ENCODE data around the gene ETV6. TPM values are rescaled to one million over a fixed set of nuclear protein-coding genes. Genes with fewer than 3 reads are reported as not detected.

ETV6 gene
- total RNA-seq, 2 experiments from 2014 or later, result 17.1 to 19.3 TPM

DNA sequence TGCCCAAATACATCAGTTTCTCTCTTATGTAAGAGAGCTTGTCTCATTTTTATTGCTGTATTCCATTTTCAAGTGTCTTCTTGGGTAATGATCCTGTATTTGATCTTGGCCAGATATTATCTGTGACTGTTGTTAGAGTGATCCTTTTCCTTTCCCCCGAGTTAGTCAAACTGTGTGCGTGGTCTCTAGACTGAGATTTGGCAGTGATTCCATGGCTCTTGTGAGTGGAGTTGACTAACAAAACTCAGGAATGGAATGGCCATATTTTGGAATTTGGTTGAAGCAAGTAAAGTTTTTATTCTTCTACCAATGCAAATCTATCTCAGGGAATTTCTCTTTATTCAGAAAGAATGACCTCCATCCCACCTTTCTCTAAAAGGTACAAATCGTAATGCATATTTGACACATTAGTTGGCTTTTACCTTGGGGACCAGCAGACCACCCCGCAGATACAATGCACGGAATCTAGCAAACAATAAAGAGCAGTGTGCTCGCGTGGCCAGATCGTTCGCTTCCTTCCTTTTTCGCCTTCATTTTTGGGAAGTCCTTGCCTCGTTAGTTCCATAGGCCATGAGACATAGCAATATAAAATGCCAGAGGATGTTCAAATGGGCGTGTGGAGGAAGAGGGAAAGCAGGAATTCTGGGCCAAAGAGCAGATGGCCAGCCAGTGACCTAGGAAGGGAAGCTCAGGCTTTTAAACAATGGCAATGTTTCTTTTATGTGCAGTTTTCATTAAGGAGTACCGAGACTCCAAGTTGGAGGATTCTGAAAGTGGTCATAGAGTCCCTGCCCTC lies 24.4 kb downstream of the ETV6 start:
- Histone ChIP-seq H4K20me1 (ENCODE audit: insufficient read depth, low read length) (no peaks in the 10 kb centered on the region), H3K9me3 (ENCODE audit: low read length) (no peaks in the 10 kb centered on the region), H3K4me2 (ENCODE audit: low read length) (no peak overlapping the region), H2AFZ (ENCODE audit: low read length) (no peak overlapping the region), H3K79me2 (ENCODE audit: insufficient read depth, low read depth, low read length) (peaks cover 12% of the 10 kb centered on the region; the same call in 1 of the 2 replicates), H3K4me1 (ENCODE audit: insufficient read depth, low read length, poor library complexity, severe bottlenecking) (peaks cover 22% of the 10 kb centered on the region), H3K36me3 (ENCODE audit: insufficient read depth, low read length) (peaks cover 11% of the 10 kb centered on the region), H3K27ac (ENCODE audit: low read depth, low read length, poor library complexity, severe bottlenecking) (no peak overlapping the region), H3K9me2 (ENCODE audit: insufficient read depth, low read length) (no peaks in the 10 kb centered on the region), H3K4me3 (ENCODE audit: low read depth, low read length, poor library complexity, severe bottlenecking) (no peak overlapping the region)
- BruUV-seq (replicated peaks), result no TSS peak
- TF ChIP-seq, protein P1, sequence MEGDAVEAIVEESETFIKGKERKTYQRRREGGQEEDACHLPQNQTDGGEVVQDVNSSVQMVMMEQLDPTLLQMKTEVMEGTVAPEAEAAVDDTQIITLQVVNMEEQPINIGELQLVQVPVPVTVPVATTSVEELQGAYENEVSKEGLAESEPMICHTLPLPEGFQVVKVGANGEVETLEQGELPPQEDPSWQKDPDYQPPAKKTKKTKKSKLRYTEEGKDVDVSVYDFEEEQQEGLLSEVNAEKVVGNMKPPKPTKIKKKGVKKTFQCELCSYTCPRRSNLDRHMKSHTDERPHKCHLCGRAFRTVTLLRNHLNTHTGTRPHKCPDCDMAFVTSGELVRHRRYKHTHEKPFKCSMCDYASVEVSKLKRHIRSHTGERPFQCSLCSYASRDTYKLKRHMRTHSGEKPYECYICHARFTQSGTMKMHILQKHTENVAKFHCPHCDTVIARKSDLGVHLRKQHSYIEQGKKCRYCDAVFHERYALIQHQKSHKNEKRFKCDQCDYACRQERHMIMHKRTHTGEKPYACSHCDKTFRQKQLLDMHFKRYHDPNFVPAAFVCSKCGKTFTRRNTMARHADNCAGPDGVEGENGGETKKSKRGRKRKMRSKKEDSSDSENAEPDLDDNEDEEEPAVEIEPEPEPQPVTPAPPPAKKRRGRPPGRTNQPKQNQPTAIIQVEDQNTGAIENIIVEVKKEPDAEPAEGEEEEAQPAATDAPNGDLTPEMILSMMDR (conservative IDR thresholded peaks at IDR 0.05; ENCODE audit: low read length), result no peak
- no peak for TF ChIP-seq EZH2phosphoT487 (IDR thresholded peaks at IDR 0.05; ENCODE audit: borderline replicate concordance, low read depth, low read length)
- intact Hi-C loops (cut with micrococcal nuclease; ENCODE audit: unreplicated experiment), result no loop called here
- DNase-seq (ENCODE audit: low spot score), result no peak
- ChIA-PET POLR2A (interaction anchor here (0.9 to 1.4 kb wide), 2 partner anchors 8 to 10 kb away, joined by 4 to 5 read pairs; no protein-coding TSS in a partner anchor), CTCF (ENCODE audit: unreplicated experiment) (no interaction called here)

DNA sequence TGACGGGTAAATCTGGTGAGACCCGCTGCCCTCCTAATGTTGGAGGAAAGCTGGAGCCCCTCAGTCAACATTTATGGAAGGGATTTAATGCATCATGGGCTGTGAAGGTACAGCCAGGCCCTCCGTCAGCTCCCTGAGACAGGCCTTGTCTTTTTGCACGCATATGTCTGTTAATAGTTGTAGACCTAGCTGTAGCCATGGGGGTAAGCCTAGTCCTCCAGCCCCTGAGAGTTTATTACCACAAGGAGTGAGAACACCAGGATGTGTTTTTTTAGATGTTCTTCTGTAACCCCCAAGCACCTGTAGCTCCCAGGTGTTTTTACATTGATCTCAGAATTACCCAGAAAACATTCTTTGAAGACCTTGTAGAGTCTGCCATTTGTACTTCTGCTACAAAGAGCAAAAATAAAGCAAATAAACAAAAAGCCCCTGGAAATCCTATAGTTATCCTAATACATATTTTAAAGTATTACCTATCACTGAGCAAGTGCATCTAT lies 25.5 kb downstream of the ETV6 start:
- TF ChIP-seq, protein P1 (conservative IDR thresholded peaks at IDR 0.05; ENCODE audit: low read length), result no peak
- TF ChIP-seq EZH2phosphoT487 (IDR thresholded peaks at IDR 0.05; ENCODE audit: borderline replicate concordance, low read depth, low read length), result no peak
- no peak overlapping the region for H3K27ac ChIP-seq (ENCODE audit: low read depth, low read length, poor library complexity, severe bottlenecking)
- no TSS peak for BruUV-seq (replicated peaks)
- no peak overlapping the region for H2AFZ ChIP-seq (ENCODE audit: low read length)
- H3K9me3 ChIP-seq (ENCODE audit: low read length), result no peaks in the 10 kb centered on the region
- no peaks in the 10 kb centered on the region for H4K20me1 ChIP-seq (ENCODE audit: insufficient read depth, low read length)
- POLR2A ChIA-PET, result interaction anchor here (0.5 to 1.4 kb wide), 5 partner anchors 9 to 743 kb away, joined by 3 to 5 read pairs (median 3); no protein-coding TSS in a partner anchor
- H3K79me2 ChIP-seq (ENCODE audit: insufficient read depth, low read depth, low read length), result peaks cover 12% of the 10 kb centered on the region; the same call in 1 of the 2 replicates
- CTCF ChIA-PET (ENCODE audit: unreplicated experiment), result no interaction called here
- H3K4me3 ChIP-seq (ENCODE audit: low read depth, low read length, poor library complexity, severe bottlenecking), result no peak overlapping the region
- DNase-seq (ENCODE audit: low spot score), result peak; percentile 19
- intact Hi-C loops (cut with micrococcal nuclease; ENCODE audit: unreplicated experiment), result no loop called here
- H3K36me3 ChIP-seq (ENCODE audit: insufficient read depth, low read length), result peaks cover 11% of the 10 kb centered on the region
- H3K9me2 ChIP-seq (ENCODE audit: insufficient read depth, low read length), result no peaks in the 10 kb centered on the region
- peak overlapping the region; percentile 34; the same call in 1 of the 2 replicates for H3K4me2 ChIP-seq (ENCODE audit: low read length)
- H3K4me1 ChIP-seq (ENCODE audit: insufficient read depth, low read length, poor library complexity, severe bottlenecking), result peaks cover 20% of the 10 kb centered on the region

DNA sequence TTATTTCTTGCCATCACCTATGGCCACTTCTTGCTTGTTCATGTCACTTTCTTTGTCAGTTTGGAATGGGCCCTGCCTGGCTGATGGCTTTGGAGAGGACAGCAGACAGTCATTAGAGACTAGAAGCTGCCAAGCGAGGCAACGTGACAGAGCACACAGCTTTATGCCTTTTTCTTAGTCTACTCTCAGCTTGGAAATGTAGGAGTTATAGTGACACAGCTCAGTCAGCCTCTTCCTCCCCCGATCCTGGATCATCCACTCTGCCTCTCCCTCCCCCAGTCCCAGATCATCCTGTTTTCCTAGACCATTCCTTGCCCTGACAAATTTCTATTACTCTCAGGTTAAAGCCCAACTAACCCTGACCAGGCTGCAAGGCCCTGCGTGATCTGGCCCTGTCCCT lies 26.6 kb downstream of the ETV6 start:
- Histone ChIP-seq H3K79me2 (ENCODE audit: insufficient read depth, low read depth, low read length) (peaks cover 12% of the 10 kb centered on the region; the same call in 1 of the 2 replicates), H3K4me3 (ENCODE audit: low read depth, low read length, poor library complexity, severe bottlenecking) (no peak overlapping the region), H3K9me2 (ENCODE audit: insufficient read depth, low read length) (no peaks in the 10 kb centered on the region), H3K4me1 (ENCODE audit: insufficient read depth, low read length, poor library complexity, severe bottlenecking) (peaks cover 20% of the 10 kb centered on the region), H3K4me2 (ENCODE audit: low read length) (no peak overlapping the region), H3K9me3 (ENCODE audit: low read length) (no peaks in the 10 kb centered on the region), H3K27ac (ENCODE audit: low read depth, low read length, poor library complexity, severe bottlenecking) (no peak overlapping the region), H2AFZ (ENCODE audit: low read length) (no peak overlapping the region), H4K20me1 (ENCODE audit: insufficient read depth, low read length) (no peaks in the 10 kb centered on the region), H3K36me3 (ENCODE audit: insufficient read depth, low read length) (peaks cover 11% of the 10 kb centered on the region)
- ChIA-PET CTCF (ENCODE audit: unreplicated experiment) (no interaction called here), POLR2A (interaction anchor here (1.0 kb wide), 1 partner anchor 12 kb away, joined by 3 read pairs; no protein-coding TSS in a partner anchor)
- TF ChIP-seq, protein P1 (conservative IDR thresholded peaks at IDR 0.05; ENCODE audit: low read length), result no peak
- TF ChIP-seq EZH2phosphoT487 (IDR thresholded peaks at IDR 0.05; ENCODE audit: borderline replicate concordance, low read depth, low read length), result no peak
- no peak for DNase-seq (ENCODE audit: low spot score)
- BruUV-seq (replicated peaks), result no TSS peak
- intact Hi-C loops (cut with micrococcal nuclease; ENCODE audit: unreplicated experiment), result no loop called here
